Right cardiac atrium (tissue), 5 donors: ENCODE results near the gene SDK1. TPM values are rescaled to one million over a fixed set of nuclear protein-coding genes. Genes with fewer than 3 reads are reported as not detected.
A peak's percentile ranks its signal among the peaks of the same experiment; 100 is the strongest.

Experiments
- ATAC-seq, 2 donors: fragments of 200-7000 bp; cut with Tn5 transposase; one replicate each; pipeline versions ENCODE4 v1.8.0 to v1.9.1; 2020; ENCODE audit warnings: moderate library complexity in 2 of 2, mild to moderate bottlenecking in 1 of 2
- DNase-seq, 3 donors: peaks; one replicate each; pipeline ENCODE4 v3.0.0-alpha.2; 2020
- H3K27ac ChIP-seq: one replicate; pipeline ENCODE4 v1.5.1; 2013; ENCODE audit warnings: mild to moderate bottlenecking, low read length, control low read depth, moderate library complexity
- H3K27me3 ChIP-seq: one replicate; pipeline ENCODE4 v1.6.1; 2013; ENCODE audit not compliant: control insufficient read depth, insufficient read depth
- H3K4me1 ChIP-seq: one replicate; pipeline ENCODE4 v1.6.1; 2013; ENCODE audit warnings: low read length; ENCODE audit not compliant: control insufficient read depth, insufficient read depth
- H3K4me3 ChIP-seq: one replicate; pipeline ENCODE4 v1.5.1; 2013; ENCODE audit warnings: low read length, control low read depth
- H3K9me3 ChIP-seq: one replicate; pipeline ENCODE4 v1.6.1; 2013; ENCODE audit warnings: low read length; ENCODE audit not compliant: control insufficient read depth
- WGBS: extraction: QIAGEN DNeasy Blood & Tissue Kit; methylation state at CpG from one replicate; pipeline ENCODE4 v1.1.7; 2013; 5-methylcytosine and 5-hydroxymethylcytosine counted together
- intact Hi-C, 4 donors: fragments of 100-400 bp; cut with DNase I; formaldehyde crosslinking; loops; one replicate each; pipeline versions ENCODE4 v1.11.0 to v1.14.0; 2022 to 2023
- polyA plus RNA-seq: library from polyadenylated mRNA; stranded (reverse); fragments of 200-250 nt; gene quantifications from one replicate; pipeline ENCODE4 v1.2.3, GENCODE V29; 2013
- total RNA-seq, 4 donors: library from RNA; stranded (reverse); fragmentation: NEBNext Ultra II Directional; extraction: Animal tissue kit (Norgen Biotek cat#: 25700); gene quantifications; one replicate each; pipeline ENCODE4 v1.2.1, GENCODE V29; 2021
- donor health status: healthy with polysubstance abuse.
- donor health status: DM: no; HTN: yes; CAD: no.
- donor health status: DM: no; HTN: no; CAD: no.
- donor health status: DM: no; HTN: yes; CAD: no; lungs with severe emphysema.
- donor health status: DM: yes; HTN: yes; CAD: no.

SDK1 gene
- total and polyA plus RNA-seq, 5 donors: 0.97 to 3.2 (median 2.4) TPM

DNA sequence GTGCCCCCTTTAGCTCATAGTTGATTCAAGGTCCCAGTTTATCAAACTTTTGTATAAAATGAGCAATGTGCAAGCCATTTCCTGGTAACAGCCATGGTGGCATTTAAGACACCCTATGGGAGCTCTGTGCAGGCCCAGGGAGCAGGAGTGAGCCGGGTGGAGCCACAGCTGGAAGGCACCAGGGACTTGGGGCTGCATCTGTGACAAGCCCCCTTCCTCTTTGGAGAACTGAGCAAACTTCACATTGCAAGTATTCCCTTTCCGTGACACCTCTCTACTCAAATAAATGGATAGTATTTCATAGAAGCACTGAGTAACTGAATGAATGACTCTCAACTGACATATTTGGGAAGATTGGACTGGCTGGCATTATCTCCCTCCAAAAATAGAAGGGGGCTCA is 822.3 kb downstream of the SDK1 start:
- no peaks in the 10 kb centered on the region for H3K27me3 ChIP-seq
- 86% methylated on average over 2 of the region's 2 CpGs for WGBS
- DNase-seq (no peak), ATAC-seq (no peak)
- intact Hi-C loops: no loop called here
- no peaks in the 10 kb centered on the region for H3K9me3 ChIP-seq
- no peak overlapping the region for H3K4me3 ChIP-seq
- no peak overlapping the region for H3K27ac ChIP-seq
- no peaks in the 10 kb centered on the region for H3K4me1 ChIP-seq

DNA sequence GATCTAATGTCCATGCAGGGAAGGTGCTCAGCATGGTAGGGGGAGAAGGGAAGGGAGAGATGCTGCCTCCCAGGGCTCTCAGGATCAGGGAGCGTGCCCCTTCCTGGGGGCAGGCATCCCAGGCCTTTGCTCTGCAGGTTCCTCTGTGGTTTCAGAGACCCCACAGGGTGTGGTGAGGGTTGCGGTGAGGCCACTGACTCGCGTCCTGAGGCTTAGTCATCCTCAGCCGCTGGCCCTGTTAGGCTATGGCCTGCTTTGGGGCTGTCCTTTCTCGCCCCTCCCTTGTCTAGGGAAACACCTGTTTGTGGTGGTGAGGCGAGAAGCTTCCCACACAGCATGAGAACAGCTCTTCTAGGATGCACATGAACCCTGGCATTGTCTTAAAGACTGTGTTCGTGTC is 822.8 kb downstream of the SDK1 start:
- no peak overlapping the region for H3K4me3 ChIP-seq
- 85% methylated on average over 8 of the region's 8 CpGs for WGBS
- intact Hi-C loops: no loop called here
- ATAC-seq: no peak
- no peaks in the 10 kb centered on the region for H3K4me1 ChIP-seq
- no peak for DNase-seq
- H3K27ac ChIP-seq: no peak overlapping the region
- no peaks in the 10 kb centered on the region for H3K27me3 ChIP-seq
- no peaks in the 10 kb centered on the region for H3K9me3 ChIP-seq

DNA sequence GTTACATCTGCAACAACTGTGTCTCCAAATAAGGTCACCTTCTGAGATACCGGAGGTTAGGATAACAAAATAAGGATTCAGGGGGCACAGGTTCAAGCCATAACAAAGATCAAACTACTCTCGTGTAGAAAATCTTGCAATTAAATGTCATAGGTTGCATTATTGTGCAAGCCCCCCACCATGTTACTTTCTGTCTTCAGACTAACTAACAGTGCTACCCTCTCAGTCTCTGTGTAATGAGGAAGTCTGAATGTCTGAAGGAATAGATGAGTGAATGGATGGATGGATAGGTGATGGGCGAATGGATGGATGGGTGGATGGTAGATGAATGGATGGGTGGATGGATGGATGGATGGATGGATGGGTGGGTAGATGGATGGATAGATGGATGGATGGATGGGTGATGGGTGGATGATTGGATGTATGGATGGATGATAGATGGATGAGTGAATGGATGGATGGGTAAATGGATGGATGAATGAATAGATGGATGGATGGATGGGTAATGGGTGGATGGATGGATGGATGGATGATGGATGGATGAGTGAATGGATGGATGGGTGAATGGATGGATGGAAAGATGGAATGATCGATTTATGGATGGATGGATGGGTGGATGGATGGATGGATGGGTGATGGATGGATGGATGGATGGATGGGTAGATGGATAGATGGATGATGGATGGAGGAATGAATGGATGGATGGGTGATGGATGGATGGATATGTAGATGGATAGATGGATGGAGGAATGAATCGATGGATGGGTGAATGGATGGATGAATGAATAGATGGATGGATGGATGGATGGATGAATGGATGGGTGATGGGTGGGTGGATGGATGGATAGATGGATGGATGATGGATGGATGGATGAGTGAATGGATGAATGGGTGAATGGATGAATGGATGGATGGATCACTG is 823.8 kb downstream of the SDK1 start:
- no peak overlapping the region for H3K4me3 ChIP-seq
- intact Hi-C loops: no loop called here
- ATAC-seq (no peak), DNase-seq (no peak)
- WGBS: 88% methylated on average over 5 of the region's 5 CpGs
- no peaks in the 10 kb centered on the region for H3K4me1 ChIP-seq
- H3K9me3 ChIP-seq: no peaks in the 10 kb centered on the region
- no peaks in the 10 kb centered on the region for H3K27me3 ChIP-seq
- no peak overlapping the region for H3K27ac ChIP-seq

DNA sequence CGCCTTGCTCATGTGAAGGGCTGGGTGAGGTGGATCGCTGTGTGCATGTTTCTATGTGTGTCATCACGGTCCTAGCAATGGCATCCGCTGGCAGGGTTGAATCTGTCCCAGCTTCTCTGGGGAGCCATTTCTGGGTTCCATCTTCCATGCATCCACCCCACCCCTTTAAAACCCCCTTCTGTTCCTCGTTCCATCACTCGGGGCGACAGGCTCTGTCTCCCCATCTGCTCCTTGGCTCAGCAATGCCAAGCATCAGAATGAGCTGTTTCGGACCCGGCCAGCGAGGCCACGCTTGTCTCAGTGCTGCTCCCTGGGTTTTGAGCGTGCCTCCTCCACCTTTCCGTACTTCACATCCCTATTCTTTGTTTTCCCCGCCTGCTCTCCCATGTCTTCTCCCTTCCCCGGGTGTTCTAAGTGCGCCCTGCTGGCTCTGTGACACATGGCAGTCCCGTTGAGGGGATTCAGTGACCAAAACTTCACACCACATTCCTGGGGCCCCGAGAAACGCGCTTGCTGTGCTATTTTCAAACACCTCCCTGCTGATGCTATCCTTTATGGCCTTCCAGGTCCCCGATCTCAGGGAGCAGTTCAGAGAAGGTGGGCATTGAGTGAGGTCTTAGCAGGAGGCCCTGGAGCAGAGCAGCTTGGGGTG is 827.0 kb downstream of the SDK1 start:
- Histone ChIP-seq H3K27ac (no peak overlapping the region), H3K4me1 (no peaks in the 10 kb centered on the region), H3K9me3 (no peaks in the 10 kb centered on the region), H3K27me3 (no peaks in the 10 kb centered on the region), H3K4me3 (no peak overlapping the region)
- intact Hi-C loops: no loop called here
- ATAC-seq (no peak), DNase-seq (no peak)
- WGBS: 94% methylated on average over 21 of the region's 21 CpGs

DNA sequence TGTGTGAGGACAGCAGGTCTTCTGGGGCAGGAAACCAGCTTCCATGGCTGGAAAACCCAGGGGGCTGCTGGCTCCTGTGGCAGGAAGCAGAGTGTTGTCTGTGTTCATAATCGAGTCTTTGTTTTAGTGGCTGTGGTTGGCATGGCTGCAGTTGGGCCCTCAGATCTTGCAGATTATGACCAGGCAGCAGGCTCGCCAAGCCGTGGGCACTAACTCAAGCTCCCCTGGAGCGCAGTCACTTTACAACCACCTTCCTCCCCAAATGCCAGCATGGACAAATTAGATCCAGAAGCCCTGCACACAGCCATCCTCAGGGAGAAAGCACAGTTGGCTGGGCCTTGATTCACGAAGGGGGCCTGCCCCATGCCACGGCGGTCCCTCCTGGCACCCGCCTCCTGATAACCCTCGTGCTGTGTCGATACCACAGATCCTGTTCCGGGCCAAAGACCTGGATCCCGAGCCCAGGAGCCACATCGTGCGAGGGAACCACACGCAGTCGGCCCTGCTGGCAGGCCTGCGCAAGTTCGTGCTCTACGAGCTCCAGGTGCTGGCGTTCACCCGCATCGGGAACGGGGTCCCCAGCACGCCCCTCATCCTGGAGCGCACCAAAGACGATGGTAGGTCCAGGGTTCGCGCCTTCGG is 828.5 kb downstream of the SDK1 start:
- DNase-seq (no peak), ATAC-seq (no peak)
- Histone ChIP-seq H3K4me3 (no peak overlapping the region), H3K9me3 (no peaks in the 10 kb centered on the region), H3K27me3 (no peaks in the 10 kb centered on the region), H3K27ac (no peak overlapping the region), H3K4me1 (no peaks in the 10 kb centered on the region)
- intact Hi-C loops: no loop called here
- WGBS: 89% methylated on average over 29 of the region's 29 CpGs

DNA sequence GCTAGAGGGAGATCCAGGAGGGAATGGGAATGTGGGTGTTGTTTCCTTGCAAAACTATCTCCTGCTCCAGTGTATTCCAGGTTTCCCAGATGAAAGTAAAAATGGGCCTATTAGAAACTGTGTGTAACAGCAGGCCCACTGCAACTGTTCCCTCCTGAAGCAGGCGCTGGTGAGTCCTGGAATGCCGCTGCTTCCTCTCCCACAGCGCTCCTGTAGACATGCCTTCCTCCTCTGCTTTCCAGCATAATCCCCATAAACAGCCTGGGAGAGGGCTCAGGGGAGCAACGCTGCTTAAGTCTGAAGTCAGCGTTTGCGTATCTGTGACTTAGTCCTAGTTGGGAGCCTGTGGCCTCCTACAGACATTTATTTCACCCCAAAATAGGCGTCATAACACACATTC is 830.0 kb downstream of the SDK1 start:
- intact Hi-C loops: no loop called here
- H3K4me3 ChIP-seq: no peak overlapping the region
- no peaks in the 10 kb centered on the region for H3K27me3 ChIP-seq
- no peaks in the 10 kb centered on the region for H3K9me3 ChIP-seq
- DNase-seq (no peak), ATAC-seq (no peak)
- H3K4me1 ChIP-seq: no peaks in the 10 kb centered on the region
- no peak overlapping the region for H3K27ac ChIP-seq
- WGBS: 79% methylated on average over 7 of the region's 7 CpGs

DNA sequence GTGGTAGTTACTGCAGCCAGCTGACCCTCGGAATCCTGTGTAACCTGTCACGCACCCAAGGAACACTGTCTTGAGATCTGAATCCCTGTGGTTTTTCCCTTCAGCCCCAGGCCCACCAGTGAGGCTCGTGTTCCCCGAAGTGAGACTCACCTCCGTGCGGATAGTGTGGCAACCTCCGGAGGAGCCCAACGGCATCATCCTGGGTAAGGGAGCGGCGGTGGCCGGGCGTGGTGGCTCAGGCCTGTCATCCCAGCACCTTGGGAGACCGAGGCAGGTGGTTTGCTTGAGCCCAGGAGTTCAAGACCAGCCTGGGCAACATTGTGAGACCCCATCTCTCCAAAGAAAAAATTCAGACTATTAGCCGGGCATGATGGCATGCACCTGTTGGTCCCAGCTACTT is 831.2 kb downstream of the SDK1 start:
- intact Hi-C loops: no loop called here
- H3K4me1 ChIP-seq: no peaks in the 10 kb centered on the region
- H3K9me3 ChIP-seq: no peaks in the 10 kb centered on the region
- H3K27ac ChIP-seq: no peak overlapping the region
- H3K27me3 ChIP-seq: no peaks in the 10 kb centered on the region
- 93% methylated on average over 14 of the region's 14 CpGs for WGBS
- ATAC-seq: no peak
- DNase-seq: no peak
- no peak overlapping the region for H3K4me3 ChIP-seq

DNA sequence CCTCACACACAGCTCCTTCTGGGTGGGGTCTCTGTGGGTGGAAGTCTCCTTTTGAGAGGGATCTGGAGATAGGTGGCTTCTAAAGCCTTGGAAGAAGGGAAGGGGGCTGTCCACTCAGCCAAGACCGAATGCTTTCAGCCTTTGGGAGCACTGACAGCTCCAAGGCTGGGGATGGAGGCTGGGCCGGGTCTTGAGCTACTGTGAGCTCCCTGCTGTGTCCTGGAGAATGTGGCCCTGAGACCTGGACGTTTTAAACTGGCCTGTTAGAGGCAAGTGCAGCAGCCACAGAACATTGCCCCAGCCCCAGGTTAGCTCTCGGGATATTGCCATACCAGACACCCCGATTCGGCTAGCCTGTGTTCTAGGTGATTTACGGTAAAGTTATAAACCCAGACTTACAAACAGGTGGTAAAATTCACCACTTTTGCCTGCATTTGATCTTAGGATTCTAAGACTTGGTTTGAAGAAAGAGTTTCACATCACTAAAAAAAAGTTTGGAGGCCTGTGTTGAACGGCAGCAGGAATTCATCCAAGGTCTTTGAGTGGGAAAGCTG is 832.5 kb downstream of the SDK1 start:
- 84% methylated on average over 8 of the region's 8 CpGs for WGBS
- no peak for ATAC-seq
- no peak overlapping the region for H3K27ac ChIP-seq

DNA sequence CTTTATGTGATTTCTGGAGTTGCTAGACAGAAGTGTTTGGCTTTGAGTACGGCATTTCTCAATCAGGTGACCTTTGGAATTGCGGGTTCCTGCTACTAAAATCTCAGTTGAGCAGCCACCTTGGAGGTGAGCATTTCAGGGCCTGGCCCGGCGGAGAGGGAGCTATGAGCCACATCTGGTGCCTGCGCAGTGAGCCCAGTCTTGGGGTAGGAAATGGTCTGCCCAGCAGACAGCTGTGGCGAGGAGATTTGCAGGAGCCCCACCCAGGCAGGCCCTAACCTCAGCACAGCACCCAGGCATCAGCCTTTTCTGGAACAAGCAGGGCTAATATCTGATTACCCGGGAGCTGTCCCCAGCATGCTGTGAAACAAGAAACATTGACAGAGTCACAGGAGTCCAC is 833.2 kb downstream of the SDK1 start:
- no peak overlapping the region for H3K27ac ChIP-seq
- intact Hi-C loops: no loop called here
- no peak for DNase-seq
- no peak overlapping the region for H3K4me3 ChIP-seq
- 90% methylated on average over 7 of the region's 7 CpGs for WGBS
- no peaks in the 10 kb centered on the region for H3K27me3 ChIP-seq
- peak; percentile 22 to 24 for ATAC-seq
- H3K4me1 ChIP-seq: no peaks in the 10 kb centered on the region
- H3K9me3 ChIP-seq: no peaks in the 10 kb centered on the region

More for the DNA sequence above, 832.5 kb downstream of the SDK1 start:
- Histone ChIP-seq H3K4me1 (no peaks in the 10 kb centered on the region), H3K27me3 (no peaks in the 10 kb centered on the region), H3K9me3 (no peaks in the 10 kb centered on the region), H3K4me3 (no peak overlapping the region)
- DNase-seq: no peak
- intact Hi-C loops: no loop called here

DNA sequence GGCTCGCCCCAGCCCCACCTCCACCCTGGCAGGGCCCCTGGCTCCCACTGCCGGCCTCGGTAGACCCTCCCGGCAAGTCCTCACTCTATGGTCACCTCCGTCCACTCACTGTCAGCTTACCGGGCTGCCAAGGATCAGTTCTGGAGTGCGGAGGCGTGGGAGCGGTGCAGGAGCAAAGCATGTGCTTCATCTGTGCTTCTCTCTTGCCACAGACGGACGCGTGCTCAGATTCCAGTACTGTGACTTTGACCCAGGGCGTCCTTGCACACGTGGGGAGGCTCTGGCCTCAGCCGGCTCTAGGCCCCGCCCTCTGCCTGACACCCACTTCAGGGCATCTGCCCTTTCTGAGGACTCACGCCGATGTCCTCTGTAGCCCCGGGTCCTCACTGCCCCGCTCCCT is 833.6 kb downstream of the SDK1 start:
- no peaks in the 10 kb centered on the region for H3K4me1 ChIP-seq
- intact Hi-C loops: no loop called here
- WGBS: 68% methylated on average over 20 of the region's 20 CpGs
- H3K9me3 ChIP-seq: no peaks in the 10 kb centered on the region
- no peaks in the 10 kb centered on the region for H3K27me3 ChIP-seq
- H3K4me3 ChIP-seq: no peak overlapping the region
- DNase-seq (peak; percentile 30 to 73 (median 64)), ATAC-seq (peak; percentile 83 to 86)
- H3K27ac ChIP-seq: no peak overlapping the region

DNA sequence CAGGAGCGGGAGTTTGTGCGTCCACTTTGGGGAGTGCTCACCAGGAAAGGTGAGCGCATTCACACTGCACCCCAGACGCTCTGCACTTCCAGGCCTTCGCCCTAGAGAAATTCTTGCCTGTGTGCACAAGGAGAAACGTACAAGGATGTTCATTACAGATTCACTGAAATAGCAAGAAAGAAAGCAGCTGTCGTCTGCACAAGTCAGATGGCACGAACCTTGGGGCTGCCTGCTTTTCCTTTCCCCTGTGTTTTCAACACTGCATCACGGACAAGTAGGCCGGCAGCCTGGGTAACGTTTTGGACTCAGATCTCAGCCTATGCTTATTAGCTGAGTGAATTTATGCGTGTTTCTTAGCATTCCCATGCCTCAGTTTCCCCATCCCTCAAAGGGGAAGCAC is 834.2 kb downstream of the SDK1 start:
- ATAC-seq (no peak), DNase-seq (no peak)
- Histone ChIP-seq H3K27me3 (no peaks in the 10 kb centered on the region), H3K4me1 (no peaks in the 10 kb centered on the region), H3K27ac (no peak overlapping the region), H3K4me3 (no peak overlapping the region), H3K9me3 (no peaks in the 10 kb centered on the region)
- intact Hi-C loops: no loop called here
- 86% methylated on average over 12 of the region's 12 CpGs for WGBS
